ENCODE data around the gene CCL1. TPM values are rescaled to one million over a fixed set of nuclear protein-coding genes. Genes with fewer than 3 reads are reported as not detected.

CCL1 gene
- total and polyA plus RNA-seq, 2 experiments from 2014 or later = not detected

- TF ChIP-seq REST (IDR thresholded peaks at IDR 0.05; ENCODE audit: unreplicated experiment) = no peak
- TF ChIP-seq POLR2AphosphoS5 (IDR thresholded peaks at IDR 0.05; ENCODE audit: low read depth) = no peak
- TF ChIP-seq JUNB (IDR thresholded peaks at IDR 0.05; ENCODE audit: unreplicated experiment) = no peak
Measured at GRCh38 chr17:34319039-34319483, 44.0 kb downstream of the CCL1 start, which contains the start of gene CCL8 (continued).

- peak; percentile 75 for DNase-seq (ENCODE audit: low spot score)
- Histone ChIP-seq H3K4me3 (no peak overlapping the region), H3K27me3 (ENCODE audit: insufficient read depth) (no peaks in the 10 kb centered on the region), H4K20me1 (replicated peaks; ENCODE audit: insufficient read depth) (no peaks in the 10 kb centered on the region), H3K4me1 (ENCODE audit: insufficient read depth) (no peaks in the 10 kb centered on the region), H3K4me2 (no peak overlapping the region), H3F3A (replicated peaks; ENCODE audit: low read depth) (no peaks in the 10 kb centered on the region), H3K79me2 (replicated peaks; ENCODE audit: insufficient read depth) (no peaks in the 10 kb centered on the region), H2AFZ (no peak overlapping the region), H3K9me2 (ENCODE audit: insufficient read depth) (peaks cover 16% of the 10 kb centered on the region; the same call in 1 of the 2 replicates), H3K27ac (ENCODE audit: low read depth) (no peak overlapping the region), H3K36me3 (ENCODE audit: insufficient read depth) (no peaks in the 10 kb centered on the region)
- Mint-ChIP-seq H3K4me1 (no peaks in the 10 kb centered on the region), H3K36me3 (ENCODE audit: low read depth) (no peaks in the 10 kb centered on the region), H3K27me3 (ENCODE audit: insufficient read depth, low read depth, poor library complexity) (no peaks in the 10 kb centered on the region), H3K27ac (no peak overlapping the region), H3K9me3 (no peaks in the 10 kb centered on the region), H3K4me3 (no peak overlapping the region)
- TF ChIP-seq CTCF (conservative IDR thresholded peaks at IDR 0.05; ENCODE audit: low read depth in 2 of 2) (peak; percentile 48 to 56), ZNF114 (CRISPR knock-in tag; IDR thresholded peaks at IDR 0.05) (no peak)
- ATAC-seq = peak; percentile 83
Measured at GRCh38 chr17:34318474-34318873, 44.6 kb downstream of the CCL1 start.

GRCh38 chr17:34314279-34314678, 48.8 kb downstream of the CCL1 start:
- no peaks in the 10 kb centered on the region for H3K4me1 Mint-ChIP-seq
- TF ChIP-seq CTCF (conservative IDR thresholded peaks at IDR 0.05; ENCODE audit: low read depth in 2 of 2) (no peak), REST (IDR thresholded peaks at IDR 0.05; ENCODE audit: unreplicated experiment) (no peak), ETS1 (IDR thresholded peaks at IDR 0.05) (no peak), POLR2AphosphoS5 (IDR thresholded peaks at IDR 0.05; ENCODE audit: low read depth) (no peak), JUNB (IDR thresholded peaks at IDR 0.05; ENCODE audit: unreplicated experiment) (no peak)

More at GRCh38 chr17:34314279-34314678, 48.8 kb downstream of the CCL1 start:
- H3K27ac Mint-ChIP-seq = no peak overlapping the region
- H3K9me2 ChIP-seq (ENCODE audit: insufficient read depth) = peaks cover 4% of the 10 kb centered on the region; the same call in 1 of the 2 replicates
- H3K9me3 Mint-ChIP-seq = no peaks in the 10 kb centered on the region
- H3F3A ChIP-seq (replicated peaks; ENCODE audit: low read depth) = no peaks in the 10 kb centered on the region
- H3K4me3 ChIP-seq = no peak overlapping the region
- no peaks in the 10 kb centered on the region for H3K4me1 ChIP-seq (ENCODE audit: insufficient read depth)
- no peak overlapping the region for H3K4me2 ChIP-seq
- H3K27ac ChIP-seq (ENCODE audit: low read depth) = no peak overlapping the region
- H3K27me3 Mint-ChIP-seq (ENCODE audit: insufficient read depth, low read depth, poor library complexity) = no peaks in the 10 kb centered on the region
- no peaks in the 10 kb centered on the region for H3K79me2 ChIP-seq (replicated peaks; ENCODE audit: insufficient read depth)
- DNase-seq (ENCODE audit: low spot score) (no peak), ATAC-seq (no peak)
- no peak overlapping the region; the same call in 1 of the 2 replicates for H2AFZ ChIP-seq
- no peak overlapping the region for H3K4me3 Mint-ChIP-seq
- H3K36me3 Mint-ChIP-seq (ENCODE audit: low read depth) = no peaks in the 10 kb centered on the region
- H4K20me1 ChIP-seq (replicated peaks; ENCODE audit: insufficient read depth) = no peaks in the 10 kb centered on the region
- no peaks in the 10 kb centered on the region for H3K36me3 ChIP-seq (ENCODE audit: insufficient read depth)
- no peaks in the 10 kb centered on the region for H3K27me3 ChIP-seq (ENCODE audit: insufficient read depth)
